GM21390 (cell line): ENCODE measurements around the gene SCIN.
"Not testable (repeated sequence)": the region's sequence is repeated elsewhere in the genome, so short reads cannot be mapped to it uniquely, and the experiment has no call there.

ENCODE experiments used
- ATAC-seq: cut with Tn5 transposase; IDR thresholded peaks from one replicate; pipeline ENCODE4 v1.9.1; 2021; ENCODE audit not compliant: unreplicated experiment

Gene SCIN

GRCh38 chr7:12686891-12687717, 116.6 kb downstream of the SCIN start, which contains the start of gene ARL4A:
ARL4A (plus strand) TSS chr7:12687633; CDS start chr7:12688255, 622 bp downstream.
- ATAC-seq = peak; percentile 79

GRCh38 chr7:12687718-12688171, 117.2 kb downstream of the SCIN start:
- no peak for ATAC-seq

- not testable (repeated sequence) for ATAC-seq
Observed at GRCh38 chr7:12688485-12689170, 118.1 kb downstream of the SCIN start.

GRCh38 chr7:12689451-12689850, 118.9 kb downstream of the SCIN start:
- ATAC-seq = no peak

DNA sequence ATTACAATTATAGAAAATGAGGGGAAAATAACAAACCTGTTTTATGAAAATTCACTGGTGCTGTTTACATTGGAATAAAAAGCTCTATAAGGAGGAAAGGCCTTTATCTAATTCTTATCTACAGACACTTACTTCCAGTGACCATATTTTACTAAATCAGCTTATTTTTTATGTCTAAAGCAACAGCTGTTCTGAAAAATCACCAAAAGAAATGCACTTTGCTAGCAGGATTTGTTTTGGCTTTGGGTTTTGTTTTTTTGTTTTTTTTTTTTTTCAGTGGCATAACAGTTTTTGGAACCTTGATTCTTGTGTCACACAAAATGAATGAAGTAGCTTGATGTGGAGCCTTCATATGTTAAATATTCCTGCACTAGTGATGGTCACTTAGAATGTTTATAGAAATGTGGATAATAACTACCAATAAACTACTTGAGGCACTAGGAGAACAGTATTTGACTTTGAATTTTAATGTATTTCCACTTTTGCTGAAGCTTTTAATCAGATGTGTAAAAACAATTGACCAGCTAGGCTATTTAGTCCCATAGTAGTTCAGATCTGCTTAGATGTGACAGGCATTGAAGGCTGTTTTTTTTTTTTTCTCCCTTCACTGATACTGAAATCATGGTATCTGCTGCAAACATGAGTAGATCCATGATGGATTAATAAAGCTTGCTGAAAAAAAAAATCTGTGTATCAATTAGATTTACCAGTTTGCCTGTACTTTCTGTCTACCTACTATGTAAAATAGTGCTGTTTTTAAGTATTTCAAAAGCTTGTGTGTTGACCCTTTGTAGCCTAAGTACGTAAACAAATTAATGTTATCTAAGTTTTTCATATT, 119.7 kb downstream of the SCIN start:
- ATAC-seq = no peak

- not testable (repeated sequence) for ATAC-seq
Observed at GRCh38 chr7:12691388-12691787, 120.9 kb downstream of the SCIN start.

GRCh38 chr7:12692035-12692434, 121.5 kb downstream of the SCIN start:
- no peak for ATAC-seq

DNA sequence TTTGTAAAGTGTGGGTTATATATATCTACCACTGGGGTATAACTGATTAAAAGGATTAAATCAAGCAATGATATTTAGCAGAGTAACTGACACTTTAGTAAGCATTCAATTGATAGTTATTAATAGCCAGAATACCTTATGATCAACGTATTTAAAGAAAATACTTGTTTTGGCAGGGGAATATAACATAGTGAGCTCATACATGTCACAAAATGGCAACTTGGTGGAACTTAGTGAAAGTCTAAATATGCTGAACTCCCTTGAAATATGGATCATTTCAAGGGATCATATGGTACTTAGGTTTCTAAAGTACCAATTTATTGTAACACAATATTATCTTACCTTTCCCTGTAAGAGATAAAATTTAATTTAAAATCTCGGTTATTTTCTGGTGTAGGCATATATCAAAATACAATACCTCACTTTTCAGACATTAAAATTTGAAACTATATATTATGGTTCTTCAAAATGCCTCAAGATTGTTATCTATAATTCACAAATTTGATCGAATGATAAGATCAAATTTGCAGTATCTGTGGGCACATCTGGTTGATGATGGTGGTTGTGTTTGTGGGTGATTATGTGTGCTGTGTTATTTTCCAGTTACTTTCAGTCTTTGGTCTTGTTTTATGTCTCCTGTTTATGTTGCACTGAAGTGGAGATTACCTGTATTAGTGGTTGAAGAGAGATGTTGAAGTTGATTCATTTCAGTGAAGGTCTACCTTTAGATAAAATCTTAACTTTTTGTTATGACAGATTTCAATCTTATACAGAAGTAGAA, 122.1 kb downstream of the SCIN start:
- no peak for ATAC-seq

GRCh38 chr7:12694817-12695216, 124.3 kb downstream of the SCIN start:
- ATAC-seq = no peak

GRCh38 chr7:12695965-12696364, 125.4 kb downstream of the SCIN start:
- ATAC-seq = no peak

DNA sequence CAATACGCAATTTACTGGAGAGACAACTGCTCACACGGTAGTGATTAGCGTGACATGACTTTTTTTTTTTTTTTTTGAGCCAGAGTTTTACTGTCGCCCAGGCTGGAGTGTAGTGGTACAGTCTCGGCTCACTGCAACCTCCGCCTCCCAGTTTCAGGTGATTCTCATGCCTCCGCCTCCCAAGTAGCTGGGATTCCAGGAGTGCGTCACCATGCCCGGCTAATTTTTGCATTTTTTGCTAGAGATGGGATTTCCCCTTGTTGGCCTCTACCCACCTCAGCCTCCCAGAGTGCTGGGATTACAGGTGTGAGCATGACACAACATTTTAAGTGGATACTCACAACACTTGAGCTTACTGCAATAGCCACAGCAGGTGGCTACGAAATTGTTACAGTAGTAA, 128.8 kb downstream of the SCIN start:
- no peak for ATAC-seq

GRCh38 chr7:12701433-12701832, 130.9 kb downstream of the SCIN start:
- ATAC-seq = no peak

GRCh38 chr7:12703881-12704280, 133.4 kb downstream of the SCIN start:
- ATAC-seq = no peak

- ATAC-seq = no peak
Observed at GRCh38 chr7:12705878-12706277, 135.4 kb downstream of the SCIN start.

- ATAC-seq = no peak
Observed at GRCh38 chr7:12706900-12707536, 136.5 kb downstream of the SCIN start.

- no peak for ATAC-seq
Observed at GRCh38 chr7:12708314-12708713, 137.8 kb downstream of the SCIN start.
